ENCODE measurements around the gene G0S2. TPM values are rescaled to one million over a fixed set of nuclear protein-coding genes. Genes with fewer than 3 reads are reported as not detected.

G0S2 gene
- total and polyA plus RNA-seq, 9 of the 15 experiments (the other 6 are each of a cell fraction or from before 2014, with no cell fraction given), result 0.18 to 65.6 (median 11.4) TPM

DNA sequence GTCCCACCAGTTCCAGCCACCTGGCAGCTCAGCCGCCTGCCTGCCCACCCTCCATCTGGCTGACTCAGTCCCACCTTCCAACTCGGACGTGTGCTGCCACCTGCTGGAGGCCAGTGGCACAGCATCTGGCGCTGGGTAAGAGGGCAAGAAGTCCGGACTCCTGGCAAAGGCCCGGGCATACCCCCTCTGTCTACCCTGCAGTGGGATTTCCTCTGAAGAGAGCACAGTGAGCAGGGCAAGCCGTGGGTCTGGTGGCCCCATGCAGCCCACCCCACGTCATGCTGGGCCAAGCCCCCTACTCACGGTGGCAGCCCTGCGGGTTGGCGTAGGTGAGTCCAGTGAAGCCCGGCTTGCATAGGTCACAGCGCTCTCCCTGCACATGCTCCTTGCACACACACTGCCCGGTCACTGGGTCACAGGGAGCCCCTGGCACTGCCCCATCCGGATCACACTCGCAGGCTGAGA is 47.4 kb upstream of the G0S2 start (continued):
- TF ChIP-seq, protein P1, sequence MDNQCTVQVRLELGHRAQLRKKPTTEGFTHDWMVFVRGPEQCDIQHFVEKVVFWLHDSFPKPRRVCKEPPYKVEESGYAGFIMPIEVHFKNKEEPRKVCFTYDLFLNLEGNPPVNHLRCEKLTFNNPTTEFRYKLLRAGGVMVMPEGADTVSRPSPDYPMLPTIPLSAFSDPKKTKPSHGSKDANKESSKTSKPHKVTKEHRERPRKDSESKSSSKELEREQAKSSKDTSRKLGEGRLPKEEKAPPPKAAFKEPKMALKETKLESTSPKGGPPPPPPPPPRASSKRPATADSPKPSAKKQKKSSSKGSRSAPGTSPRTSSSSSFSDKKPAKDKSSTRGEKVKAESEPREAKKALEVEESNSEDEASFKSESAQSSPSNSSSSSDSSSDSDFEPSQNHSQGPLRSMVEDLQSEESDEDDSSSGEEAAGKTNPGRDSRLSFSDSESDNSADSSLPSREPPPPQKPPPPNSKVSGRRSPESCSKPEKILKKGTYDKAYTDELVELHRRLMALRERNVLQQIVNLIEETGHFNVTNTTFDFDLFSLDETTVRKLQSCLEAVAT (IDR thresholded peaks at IDR 0.05), result no peak
- TF ChIP-seq, protein P2, sequence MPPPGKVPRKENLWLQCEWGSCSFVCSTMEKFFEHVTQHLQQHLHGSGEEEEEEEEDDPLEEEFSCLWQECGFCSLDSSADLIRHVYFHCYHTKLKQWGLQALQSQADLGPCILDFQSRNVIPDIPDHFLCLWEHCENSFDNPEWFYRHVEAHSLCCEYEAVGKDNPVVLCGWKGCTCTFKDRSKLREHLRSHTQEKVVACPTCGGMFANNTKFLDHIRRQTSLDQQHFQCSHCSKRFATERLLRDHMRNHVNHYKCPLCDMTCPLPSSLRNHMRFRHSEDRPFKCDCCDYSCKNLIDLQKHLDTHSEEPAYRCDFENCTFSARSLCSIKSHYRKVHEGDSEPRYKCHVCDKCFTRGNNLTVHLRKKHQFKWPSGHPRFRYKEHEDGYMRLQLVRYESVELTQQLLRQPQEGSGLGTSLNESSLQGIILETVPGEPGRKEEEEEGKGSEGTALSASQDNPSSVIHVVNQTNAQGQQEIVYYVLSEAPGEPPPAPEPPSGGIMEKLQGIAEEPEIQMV (tag; conservative IDR thresholded peaks at IDR 0.05; ENCODE audit: low read depth), result no peak
- TF ChIP-seq, protein P3, sequence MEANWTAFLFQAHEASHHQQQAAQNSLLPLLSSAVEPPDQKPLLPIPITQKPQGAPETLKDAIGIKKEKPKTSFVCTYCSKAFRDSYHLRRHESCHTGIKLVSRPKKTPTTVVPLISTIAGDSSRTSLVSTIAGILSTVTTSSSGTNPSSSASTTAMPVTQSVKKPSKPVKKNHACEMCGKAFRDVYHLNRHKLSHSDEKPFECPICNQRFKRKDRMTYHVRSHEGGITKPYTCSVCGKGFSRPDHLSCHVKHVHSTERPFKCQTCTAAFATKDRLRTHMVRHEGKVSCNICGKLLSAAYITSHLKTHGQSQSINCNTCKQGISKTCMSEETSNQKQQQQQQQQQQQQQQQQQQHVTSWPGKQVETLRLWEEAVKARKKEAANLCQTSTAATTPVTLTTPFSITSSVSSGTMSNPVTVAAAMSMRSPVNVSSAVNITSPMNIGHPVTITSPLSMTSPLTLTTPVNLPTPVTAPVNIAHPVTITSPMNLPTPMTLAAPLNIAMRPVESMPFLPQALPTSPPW (CRISPR knock-in tag; IDR thresholded peaks at IDR 0.05), result no peak
- TF ChIP-seq, protein P4, sequence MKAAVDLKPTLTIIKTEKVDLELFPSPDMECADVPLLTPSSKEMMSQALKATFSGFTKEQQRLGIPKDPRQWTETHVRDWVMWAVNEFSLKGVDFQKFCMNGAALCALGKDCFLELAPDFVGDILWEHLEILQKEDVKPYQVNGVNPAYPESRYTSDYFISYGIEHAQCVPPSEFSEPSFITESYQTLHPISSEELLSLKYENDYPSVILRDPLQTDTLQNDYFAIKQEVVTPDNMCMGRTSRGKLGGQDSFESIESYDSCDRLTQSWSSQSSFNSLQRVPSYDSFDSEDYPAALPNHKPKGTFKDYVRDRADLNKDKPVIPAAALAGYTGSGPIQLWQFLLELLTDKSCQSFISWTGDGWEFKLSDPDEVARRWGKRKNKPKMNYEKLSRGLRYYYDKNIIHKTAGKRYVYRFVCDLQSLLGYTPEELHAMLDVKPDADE (conservative IDR thresholded peaks at IDR 0.05; ENCODE audit: control insufficient read depth, low read depth, low read length), result no peak
- TF ChIP-seq RAD21 (CRISPR knock-in tag; conservative IDR thresholded peaks at IDR 0.05 in 1 of 2, IDR thresholded peaks at IDR 0.05 in 1 of 2), result peak; percentile 71 to 82
- TF ChIP-seq, protein P5, sequence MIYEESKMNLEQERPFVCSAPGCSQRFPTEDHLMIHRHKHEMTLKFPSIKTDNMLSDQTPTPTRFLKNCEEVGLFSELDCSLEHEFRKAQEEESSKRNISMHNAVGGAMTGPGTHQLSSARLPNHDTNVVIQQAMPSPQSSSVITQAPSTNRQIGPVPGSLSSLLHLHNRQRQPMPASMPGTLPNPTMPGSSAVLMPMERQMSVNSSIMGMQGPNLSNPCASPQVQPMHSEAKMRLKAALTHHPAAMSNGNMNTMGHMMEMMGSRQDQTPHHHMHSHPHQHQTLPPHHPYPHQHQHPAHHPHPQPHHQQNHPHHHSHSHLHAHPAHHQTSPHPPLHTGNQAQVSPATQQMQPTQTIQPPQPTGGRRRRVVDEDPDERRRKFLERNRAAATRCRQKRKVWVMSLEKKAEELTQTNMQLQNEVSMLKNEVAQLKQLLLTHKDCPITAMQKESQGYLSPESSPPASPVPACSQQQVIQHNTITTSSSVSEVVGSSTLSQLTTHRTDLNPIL (CRISPR knock-in tag; IDR thresholded peaks at IDR 0.05), result no peak
- TF ChIP-seq GTF2E2 (tag; IDR thresholded peaks at IDR 0.05), result no peak
- no peak for TF ChIP-seq ZNF224 (CRISPR knock-in tag; IDR thresholded peaks at IDR 0.05)
- TF ChIP-seq PURB (CRISPR knock-in tag; IDR thresholded peaks at IDR 0.05; ENCODE audit: low read depth), result no peak
- TF ChIP-seq ZNF707 (CRISPR knock-in tag; conservative IDR thresholded peaks at IDR 0.05), result no peak
- TF ChIP-seq, protein P6, sequence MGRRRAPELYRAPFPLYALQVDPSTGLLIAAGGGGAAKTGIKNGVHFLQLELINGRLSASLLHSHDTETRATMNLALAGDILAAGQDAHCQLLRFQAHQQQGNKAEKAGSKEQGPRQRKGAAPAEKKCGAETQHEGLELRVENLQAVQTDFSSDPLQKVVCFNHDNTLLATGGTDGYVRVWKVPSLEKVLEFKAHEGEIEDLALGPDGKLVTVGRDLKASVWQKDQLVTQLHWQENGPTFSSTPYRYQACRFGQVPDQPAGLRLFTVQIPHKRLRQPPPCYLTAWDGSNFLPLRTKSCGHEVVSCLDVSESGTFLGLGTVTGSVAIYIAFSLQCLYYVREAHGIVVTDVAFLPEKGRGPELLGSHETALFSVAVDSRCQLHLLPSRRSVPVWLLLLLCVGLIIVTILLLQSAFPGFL (CRISPR knock-in tag; IDR thresholded peaks at IDR 0.05), result no peak
- TF ChIP-seq ZNF23 (CRISPR knock-in tag; IDR thresholded peaks at IDR 0.05), result no peak
- TF ChIP-seq MAFF (IDR thresholded peaks at IDR 0.05; ENCODE audit: low read length), result no peak
- no peak for TF ChIP-seq POLR2G (IDR thresholded peaks at IDR 0.05; ENCODE audit: low read depth, low read length)
- no peak for TF ChIP-seq ZNF253 (CRISPR knock-in tag; conservative IDR thresholded peaks at IDR 0.05)

Data from K562 (cell line).